HG03575 (cell line): ENCODE measurements around the gene HJURP.

ENCODE experiments used
- ATAC-seq: cut with Tn5 transposase; IDR thresholded peaks from one replicate; pipeline ENCODE4 v1.9.1; 2021; ENCODE audit not compliant: unreplicated experiment, insufficient number of reproducible peaks, low FRiP score; ENCODE audit errors: extremely low read depth

The HJURP gene

GRCh38 chr2:233833345-233833744 is 21.0 kb downstream of the HJURP start:
- no peak for ATAC-seq

- no peak for ATAC-seq
These were observed 21.4 kb downstream of the HJURP start for GRCh38 chr2:233832869-233833311.

- no peak for ATAC-seq
These were observed 21.9 kb downstream of the HJURP start for GRCh38 chr2:233832414-233832813.

- ATAC-seq = no peak
These were observed 22.5 kb downstream of the HJURP start for GRCh38 chr2:233831861-233832260.

- no peak for ATAC-seq
These were observed 23.2 kb downstream of the HJURP start for GRCh38 chr2:233831011-233831721.

- ATAC-seq = no peak
These were observed 24.1 kb downstream of the HJURP start for GRCh38 chr2:233830111-233830802.

GRCh38 chr2:233829193-233830110 is 24.9 kb downstream of the HJURP start:
- no peak for ATAC-seq

- ATAC-seq = no peak
These were observed 25.7 kb downstream of the HJURP start for GRCh38 chr2:233828546-233829192.

GRCh38 chr2:233824373-233824772 is 30.0 kb downstream of the HJURP start:
- ATAC-seq = no peak

GRCh38 chr2:233823731-233824121 is 30.6 kb downstream of the HJURP start:
- ATAC-seq = no peak

GRCh38 chr2:233822781-233823730 is 31.3 kb downstream of the HJURP start:
- no peak for ATAC-seq

- no peak for ATAC-seq
These were observed 32.1 kb downstream of the HJURP start for GRCh38 chr2:233822101-233822771.

- ATAC-seq = no peak
These were observed 32.6 kb downstream of the HJURP start for GRCh38 chr2:233821709-233822100.

- no peak for ATAC-seq
These were observed 33.1 kb downstream of the HJURP start for GRCh38 chr2:233821196-233821595.

GRCh38 chr2:233820774-233821105 is 33.6 kb downstream of the HJURP start:
- no peak for ATAC-seq

GRCh38 chr2:233819884-233820773 is 34.2 kb downstream of the HJURP start:
- ATAC-seq = no peak
